ENCODE data around the gene PFKFB4. TPM values are rescaled to one million over a fixed set of nuclear protein-coding genes. Genes with fewer than 3 reads are reported as not detected.

PFKFB4 gene
- total and polyA plus RNA-seq, 2 experiments from 2014 or later = 8.6 to 22.9 TPM

- TF ChIP-seq, protein P1, sequence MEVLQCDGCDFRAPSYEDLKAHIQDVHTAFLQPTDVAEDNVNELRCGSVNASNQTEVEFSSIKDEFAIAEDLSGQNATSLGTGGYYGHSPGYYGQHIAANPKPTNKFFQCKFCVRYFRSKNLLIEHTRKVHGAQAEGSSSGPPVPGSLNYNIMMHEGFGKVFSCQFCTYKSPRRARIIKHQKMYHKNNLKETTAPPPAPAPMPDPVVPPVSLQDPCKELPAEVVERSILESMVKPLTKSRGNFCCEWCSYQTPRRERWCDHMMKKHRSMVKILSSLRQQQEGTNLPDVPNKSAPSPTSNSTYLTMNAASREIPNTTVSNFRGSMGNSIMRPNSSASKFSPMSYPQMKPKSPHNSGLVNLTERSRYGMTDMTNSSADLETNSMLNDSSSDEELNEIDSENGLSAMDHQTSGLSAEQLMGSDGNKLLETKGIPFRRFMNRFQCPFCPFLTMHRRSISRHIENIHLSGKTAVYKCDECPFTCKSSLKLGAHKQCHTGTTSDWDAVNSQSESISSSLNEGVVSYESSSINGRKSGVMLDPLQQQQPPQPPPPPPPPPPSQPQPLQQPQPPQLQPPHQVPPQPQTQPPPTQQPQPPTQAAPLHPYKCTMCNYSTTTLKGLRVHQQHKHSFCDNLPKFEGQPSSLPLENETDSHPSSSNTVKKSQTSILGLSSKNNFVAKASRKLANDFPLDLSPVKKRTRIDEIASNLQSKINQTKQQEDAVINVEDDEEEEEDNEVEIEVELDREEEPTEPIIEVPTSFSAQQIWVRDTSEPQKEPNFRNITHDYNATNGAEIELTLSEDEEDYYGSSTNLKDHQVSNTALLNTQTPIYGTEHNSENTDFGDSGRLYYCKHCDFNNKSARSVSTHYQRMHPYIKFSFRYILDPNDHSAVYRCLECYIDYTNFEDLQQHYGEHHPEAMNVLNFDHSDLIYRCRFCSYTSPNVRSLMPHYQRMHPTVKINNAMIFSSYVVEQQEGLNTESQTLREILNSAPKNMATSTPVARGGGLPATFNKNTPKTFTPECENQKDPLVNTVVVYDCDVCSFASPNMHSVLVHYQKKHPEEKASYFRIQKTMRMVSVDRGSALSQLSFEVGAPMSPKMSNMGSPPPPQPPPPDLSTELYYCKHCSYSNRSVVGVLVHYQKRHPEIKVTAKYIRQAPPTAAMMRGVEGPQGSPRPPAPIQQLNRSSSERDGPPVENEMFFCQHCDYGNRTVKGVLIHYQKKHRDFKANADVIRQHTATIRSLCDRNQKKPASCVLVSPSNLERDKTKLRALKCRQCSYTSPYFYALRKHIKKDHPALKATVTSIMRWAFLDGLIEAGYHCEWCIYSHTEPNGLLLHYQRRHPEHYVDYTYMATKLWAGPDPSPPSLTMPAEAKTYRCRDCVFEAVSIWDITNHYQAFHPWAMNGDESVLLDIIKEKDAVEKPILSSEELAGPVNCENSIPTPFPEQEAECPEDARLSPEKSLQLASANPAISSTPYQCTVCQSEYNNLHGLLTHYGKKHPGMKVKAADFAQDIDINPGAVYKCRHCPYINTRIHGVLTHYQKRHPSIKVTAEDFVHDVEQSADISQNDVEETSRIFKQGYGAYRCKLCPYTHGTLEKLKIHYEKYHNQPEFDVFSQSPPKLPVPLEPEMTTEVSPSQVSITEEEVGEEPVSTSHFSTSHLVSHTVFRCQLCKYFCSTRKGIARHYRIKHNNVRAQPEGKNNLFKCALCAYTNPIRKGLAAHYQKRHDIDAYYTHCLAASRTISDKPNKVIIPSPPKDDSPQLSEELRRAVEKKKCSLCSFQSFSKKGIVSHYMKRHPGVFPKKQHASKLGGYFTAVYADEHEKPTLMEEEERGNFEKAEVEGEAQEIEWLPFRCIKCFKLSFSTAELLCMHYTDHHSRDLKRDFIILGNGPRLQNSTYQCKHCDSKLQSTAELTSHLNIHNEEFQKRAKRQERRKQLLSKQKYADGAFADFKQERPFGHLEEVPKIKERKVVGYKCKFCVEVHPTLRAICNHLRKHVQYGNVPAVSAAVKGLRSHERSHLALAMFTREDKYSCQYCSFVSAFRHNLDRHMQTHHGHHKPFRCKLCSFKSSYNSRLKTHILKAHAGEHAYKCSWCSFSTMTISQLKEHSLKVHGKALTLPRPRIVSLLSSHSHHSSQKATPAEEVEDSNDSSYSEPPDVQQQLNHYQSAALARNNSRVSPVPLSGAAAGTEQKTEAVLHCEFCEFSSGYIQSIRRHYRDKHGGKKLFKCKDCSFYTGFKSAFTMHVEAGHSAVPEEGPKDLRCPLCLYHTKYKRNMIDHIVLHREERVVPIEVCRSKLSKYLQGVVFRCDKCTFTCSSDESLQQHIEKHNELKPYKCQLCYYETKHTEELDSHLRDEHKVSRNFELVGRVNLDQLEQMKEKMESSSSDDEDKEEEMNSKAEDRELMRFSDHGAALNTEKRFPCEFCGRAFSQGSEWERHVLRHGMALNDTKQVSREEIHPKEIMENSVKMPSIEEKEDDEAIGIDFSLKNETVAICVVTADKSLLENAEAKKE (CRISPR knock-in tag; IDR thresholded peaks at IDR 0.05) = no peak
These were observed 7.6 kb downstream of the PFKFB4 start (continued) for GRCh38 chr3:48548729-48549705.

DNA sequence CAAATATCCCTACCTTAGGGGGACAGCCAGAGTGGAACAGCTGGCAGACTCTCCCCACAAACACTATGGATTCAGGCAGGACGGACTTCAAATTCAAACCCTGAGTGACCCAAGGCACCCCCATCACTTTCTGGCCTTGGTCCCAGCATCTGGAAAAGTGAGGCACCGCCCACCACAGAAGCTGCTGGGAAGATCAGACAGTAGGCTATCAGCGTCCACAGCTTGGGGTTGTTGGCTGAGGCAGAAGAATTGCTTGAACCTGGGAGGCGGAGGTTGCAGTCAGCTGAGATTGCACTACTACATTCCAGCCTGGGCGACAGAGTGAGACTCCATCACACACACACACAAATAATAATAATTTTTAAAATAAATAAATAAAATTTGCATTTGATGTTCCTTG is 8.5 kb downstream of the PFKFB4 start:
- Histone ChIP-seq H3K9me2 (ENCODE audit: insufficient read depth) (no peaks in the 10 kb centered on the region), H3K27me3 (ENCODE audit: insufficient read depth) (no peaks in the 10 kb centered on the region), H3K4me3 (no peak overlapping the region), H3K4me1 (ENCODE audit: insufficient read depth) (no peaks in the 10 kb centered on the region), H3K36me3 (ENCODE audit: insufficient read depth) (peaks cover 14% of the 10 kb centered on the region; the same call in 1 of the 2 replicates), H3K4me2 (no peak overlapping the region), H3F3A (replicated peaks; ENCODE audit: low read depth) (0 out of 2 replicates have a peak, but pooled peaks cover 11% of the 10 kb centered on the region), H3K79me2 (replicated peaks; ENCODE audit: insufficient read depth) (peaks cover under 1% of the 10 kb centered on the region; the same call in 1 of the 2 replicates), H4K20me1 (replicated peaks; ENCODE audit: insufficient read depth) (no peaks in the 10 kb centered on the region), H3K27ac (ENCODE audit: low read depth) (no peak overlapping the region), H2AFZ (no peak overlapping the region)
- Mint-ChIP-seq H3K36me3 (ENCODE audit: low read depth) (peaks cover 20% of the 10 kb centered on the region; the same call in 2 of the 3 replicates), H3K4me1 (peaks cover 7% of the 10 kb centered on the region), H3K27ac (no peak overlapping the region; the same call in 1 of the 2 replicates), H3K4me3 (no peak overlapping the region), H3K9me3 (no peaks in the 10 kb centered on the region), H3K27me3 (ENCODE audit: insufficient read depth, low read depth, poor library complexity) (peaks cover 9% of the 10 kb centered on the region)
- ATAC-seq (no peak), DNase-seq (ENCODE audit: low spot score) (no peak)
- no peak for TF ChIP-seq EZH2phosphoT487 (IDR thresholded peaks at IDR 0.05; ENCODE audit: unreplicated experiment)
- no peak for TF ChIP-seq POLR2AphosphoS5 (IDR thresholded peaks at IDR 0.05; ENCODE audit: low read depth)
- TF ChIP-seq JUNB (IDR thresholded peaks at IDR 0.05; ENCODE audit: unreplicated experiment) = no peak
- TF ChIP-seq, protein P2, sequence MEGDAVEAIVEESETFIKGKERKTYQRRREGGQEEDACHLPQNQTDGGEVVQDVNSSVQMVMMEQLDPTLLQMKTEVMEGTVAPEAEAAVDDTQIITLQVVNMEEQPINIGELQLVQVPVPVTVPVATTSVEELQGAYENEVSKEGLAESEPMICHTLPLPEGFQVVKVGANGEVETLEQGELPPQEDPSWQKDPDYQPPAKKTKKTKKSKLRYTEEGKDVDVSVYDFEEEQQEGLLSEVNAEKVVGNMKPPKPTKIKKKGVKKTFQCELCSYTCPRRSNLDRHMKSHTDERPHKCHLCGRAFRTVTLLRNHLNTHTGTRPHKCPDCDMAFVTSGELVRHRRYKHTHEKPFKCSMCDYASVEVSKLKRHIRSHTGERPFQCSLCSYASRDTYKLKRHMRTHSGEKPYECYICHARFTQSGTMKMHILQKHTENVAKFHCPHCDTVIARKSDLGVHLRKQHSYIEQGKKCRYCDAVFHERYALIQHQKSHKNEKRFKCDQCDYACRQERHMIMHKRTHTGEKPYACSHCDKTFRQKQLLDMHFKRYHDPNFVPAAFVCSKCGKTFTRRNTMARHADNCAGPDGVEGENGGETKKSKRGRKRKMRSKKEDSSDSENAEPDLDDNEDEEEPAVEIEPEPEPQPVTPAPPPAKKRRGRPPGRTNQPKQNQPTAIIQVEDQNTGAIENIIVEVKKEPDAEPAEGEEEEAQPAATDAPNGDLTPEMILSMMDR (conservative IDR thresholded peaks at IDR 0.05; ENCODE audit: low read depth in 2 of 2) = no peak
- no peak for TF ChIP-seq ZNF331 (CRISPR knock-in tag; IDR thresholded peaks at IDR 0.05; ENCODE audit: low read depth)
